HUES48 (cell line): ENCODE results near the gene LILRA2.
A peak's percentile ranks its signal among the peaks of the same experiment; 100 is the strongest.
"Not testable (repeated sequence)": the region's sequence is repeated elsewhere in the genome, so short reads cannot be mapped to it uniquely, and the experiment has no call there.

Source experiments
- H3K27ac ChIP-seq: one replicate; pipeline ENCODE4 v1.7.0; 2013; ENCODE audit warnings: low read depth, low read length, inconsistent platforms
- H3K27me3 ChIP-seq: 2 replicates; pipeline ENCODE4 v1.6.1; 2013; ENCODE audit warnings: mild to moderate bottlenecking, low read length; ENCODE audit not compliant: control insufficient read depth, insufficient read depth
- H3K36me3 ChIP-seq: 2 replicates; pipeline ENCODE4 v1.6.1; 2013; ENCODE audit warnings: low read length; ENCODE audit not compliant: control insufficient read depth, insufficient read depth
- H3K4me1 ChIP-seq: 2 replicates; pipeline ENCODE4 v1.6.1; 2013; ENCODE audit warnings: mild to moderate bottlenecking, low read length; ENCODE audit not compliant: control insufficient read depth, insufficient read depth
- H3K4me3 ChIP-seq: 2 replicates; pipeline ENCODE4 v1.5.1; 2013; ENCODE audit warnings: mild to moderate bottlenecking, low read depth, low read length
- H3K9ac ChIP-seq: 2 replicates; pipeline ENCODE4 v1.6.1; 2013; ENCODE audit warnings: mild to moderate bottlenecking, low read depth, low read length, moderate library complexity
- H3K9me3 ChIP-seq: 2 replicates; pipeline ENCODE4 v1.6.1; 2013; ENCODE audit warnings: low read length; ENCODE audit not compliant: control insufficient read depth, insufficient read depth

The LILRA2 gene

GRCh38 chr19:54551293-54551692, 22.3 kb upstream of the LILRA2 start:
- no peaks in the 10 kb centered on the region for H3K27me3 ChIP-seq
- no peak overlapping the region for H3K27ac ChIP-seq

GRCh38 chr19:54551950-54552912, 21.4 kb upstream of the LILRA2 start:
- Histone ChIP-seq H3K27me3 (no peaks in the 10 kb centered on the region), H3K9ac (no peak overlapping the region), H3K27ac (no peak overlapping the region), H3K9me3 (peaks cover 71% of the 10 kb centered on the region), H3K4me3 (no peak overlapping the region), H3K36me3 (no peaks in the 10 kb centered on the region), H3K4me1 (no peaks in the 10 kb centered on the region)

More at GRCh38 chr19:54551293-54551692, 22.3 kb upstream of the LILRA2 start:
- Histone ChIP-seq H3K4me1 (no peaks in the 10 kb centered on the region), H3K4me3 (no peak overlapping the region), H3K9me3 (peaks cover 69% of the 10 kb centered on the region), H3K36me3 (no peaks in the 10 kb centered on the region), H3K9ac (no peak overlapping the region)

GRCh38 chr19:54552913-54553310, 20.7 kb upstream of the LILRA2 start:
- Histone ChIP-seq H3K9ac (no peak overlapping the region), H3K36me3 (no peaks in the 10 kb centered on the region), H3K4me3 (no peak overlapping the region), H3K27ac (no peak overlapping the region), H3K27me3 (no peaks in the 10 kb centered on the region), H3K9me3 (peaks cover 75% of the 10 kb centered on the region), H3K4me1 (no peaks in the 10 kb centered on the region)

GRCh38 chr19:54554006-54554405, 19.6 kb upstream of the LILRA2 start:
- Histone ChIP-seq H3K9me3 (peaks cover 82% of the 10 kb centered on the region), H3K27ac (no peak overlapping the region), H3K27me3 (no peaks in the 10 kb centered on the region), H3K36me3 (no peaks in the 10 kb centered on the region), H3K4me1 (no peaks in the 10 kb centered on the region), H3K4me3 (no peak overlapping the region), H3K9ac (no peak overlapping the region)

GRCh38 chr19:54554896-54555295, 18.7 kb upstream of the LILRA2 start:
- Histone ChIP-seq H3K9me3 (peaks cover 79% of the 10 kb centered on the region), H3K27me3 (no peaks in the 10 kb centered on the region), H3K9ac (no peak overlapping the region), H3K4me1 (no peaks in the 10 kb centered on the region), H3K4me3 (no peak overlapping the region; the same call in 1 of the 2 replicates), H3K27ac (no peak overlapping the region), H3K36me3 (no peaks in the 10 kb centered on the region)

GRCh38 chr19:54556194-54556593, 17.4 kb upstream of the LILRA2 start:
- H3K27me3 ChIP-seq = no peaks in the 10 kb centered on the region
- no peak overlapping the region for H3K4me3 ChIP-seq
- no peaks in the 10 kb centered on the region for H3K4me1 ChIP-seq
- peaks cover 87% of the 10 kb centered on the region for H3K9me3 ChIP-seq
- no peak overlapping the region for H3K27ac ChIP-seq
- H3K36me3 ChIP-seq = no peaks in the 10 kb centered on the region
- no peak overlapping the region for H3K9ac ChIP-seq

GRCh38 chr19:54558339-54558738, 15.3 kb upstream of the LILRA2 start:
- no peaks in the 10 kb centered on the region for H3K27me3 ChIP-seq
- no peaks in the 10 kb centered on the region for H3K36me3 ChIP-seq
- H3K9ac ChIP-seq = no peak overlapping the region
- H3K4me3 ChIP-seq = peak overlapping the region; percentile 21; the same call in 1 of the 2 replicates
- H3K9me3 ChIP-seq = peaks cover 87% of the 10 kb centered on the region
- no peaks in the 10 kb centered on the region for H3K4me1 ChIP-seq
- no peak overlapping the region for H3K27ac ChIP-seq

- no peak overlapping the region for H3K4me3 ChIP-seq
- H3K27me3 ChIP-seq = no peaks in the 10 kb centered on the region
- no peak overlapping the region for H3K9ac ChIP-seq
- H3K36me3 ChIP-seq = no peaks in the 10 kb centered on the region
- no peak overlapping the region for H3K27ac ChIP-seq
- peaks cover 75% of the 10 kb centered on the region for H3K9me3 ChIP-seq
- no peaks in the 10 kb centered on the region for H3K4me1 ChIP-seq
Measured at GRCh38 chr19:54560881-54561385, 12.7 kb upstream of the LILRA2 start.

GRCh38 chr19:54561840-54562239, 11.8 kb upstream of the LILRA2 start:
- H3K4me3 ChIP-seq = no peak overlapping the region
- peaks cover 75% of the 10 kb centered on the region for H3K9me3 ChIP-seq
- H3K9ac ChIP-seq = no peak overlapping the region

GRCh38 chr19:54563206-54563605, 10.4 kb upstream of the LILRA2 start:
- H3K27ac ChIP-seq, H3K27me3 ChIP-seq, H3K4me3 ChIP-seq, H3K9ac ChIP-seq, H3K4me1 ChIP-seq, H3K36me3 ChIP-seq: not testable (repeated sequence)
- peaks cover 76% of the 10 kb centered on the region for H3K9me3 ChIP-seq

More at GRCh38 chr19:54561840-54562239, 11.8 kb upstream of the LILRA2 start:
- H3K4me1 ChIP-seq = no peaks in the 10 kb centered on the region
- H3K27ac ChIP-seq = no peak overlapping the region
- no peaks in the 10 kb centered on the region for H3K27me3 ChIP-seq
- H3K36me3 ChIP-seq = no peaks in the 10 kb centered on the region

GRCh38 chr19:54570316-54570715, 3.3 kb upstream of the LILRA2 start:
- H3K27ac ChIP-seq = no peak overlapping the region

More at GRCh38 chr19:54570316-54570715, 3.3 kb upstream of the LILRA2 start:
- no peaks in the 10 kb centered on the region for H3K27me3 ChIP-seq
- H3K4me3 ChIP-seq = no peak overlapping the region
- H3K4me1 ChIP-seq = no peaks in the 10 kb centered on the region
- no peak overlapping the region for H3K9ac ChIP-seq
- peaks cover 87% of the 10 kb centered on the region for H3K9me3 ChIP-seq
- H3K36me3 ChIP-seq = no peaks in the 10 kb centered on the region
